Measurements from ENCODE around the gene GBA3. TPM values are rescaled to one million over a fixed set of nuclear protein-coding genes. Genes with fewer than 3 reads are reported as not detected.

The GBA3 gene
- total RNA-seq, 1 experiment from 2014 or later, result not detected

GRCh38 chr4:22689428-22689827 lies 3.3 kb upstream of the GBA3 start:
- DNase-seq (ENCODE audit: low read depth, low spot score) (no peak), ATAC-seq (no peak)
- Histone ChIP-seq H3K79me2 (ENCODE audit: insufficient read depth, low read length) (no peaks in the 10 kb centered on the region), H3K27me3 (ENCODE audit: insufficient read depth, low read length) (peaks cover 32% of the 10 kb centered on the region), H3K4me2 (ENCODE audit: low read length) (no peak overlapping the region), H4K20me1 (ENCODE audit: insufficient read depth) (no peaks in the 10 kb centered on the region), H2AFZ (ENCODE audit: low read depth, low read length, poor library complexity, severe bottlenecking) (no peak overlapping the region), H3K9me3 (ENCODE audit: control insufficient read depth in 1 of 2, insufficient read depth in 1 of 2, low read depth in 1 of 2, low read length in 2 of 2) (no peaks in the 10 kb centered on the region), H3K9ac (ENCODE audit: low read length) (no peak overlapping the region), H3K27ac (ENCODE audit: low read depth, low read length) (no peak overlapping the region), H3K4me1 (ENCODE audit: control insufficient read depth in 1 of 2, insufficient read depth in 2 of 2, low read length in 2 of 2) (no peaks in the 10 kb centered on the region), H3K4me3 (replicated peaks in 1 of 2; ENCODE audit: low read depth in 1 of 2, low read length in 2 of 2) (no peak overlapping the region), H3K9me2 (ENCODE audit: insufficient read depth) (no peaks in the 10 kb centered on the region), H3K36me3 (ENCODE audit: control insufficient read depth in 1 of 2, insufficient read depth in 2 of 2, low read length in 2 of 2) (no peaks in the 10 kb centered on the region)
- intact Hi-C loops (cut with micrococcal nuclease), result no loop called here
- RAD21 ChIA-PET (ENCODE audit: low non-redundant PET in 1 of 2, low total read pairs in 2 of 2, uncharacterized antibody in 2 of 2, unreplicated experiment in 2 of 2), result no interaction called here
- CTCF ChIA-PET, result no interaction called here
- BruUV-seq (replicated peaks), result no TSS peak
- POLR2A ChIA-PET, result no interaction called here
- TF ChIP-seq CEBPB (IDR thresholded peaks at IDR 0.05; ENCODE audit: low read depth), result no peak
- TF ChIP-seq EZH2phosphoT487 (IDR thresholded peaks at IDR 0.05; ENCODE audit: borderline replicate concordance), result no peak
- no peak for TF ChIP-seq TCF7L2 (IDR thresholded peaks at IDR 0.05; ENCODE audit: borderline replicate concordance, extremely low read depth, insufficient read depth, insufficient read length)
- TF ChIP-seq POLR2AphosphoS5 (IDR thresholded peaks at IDR 0.05; ENCODE audit: low read depth, low read length), result no peak
- no peak for TF ChIP-seq ZFX (IDR thresholded peaks at IDR 0.05)
- no peak for TF ChIP-seq EGR1 (IDR thresholded peaks at IDR 0.05; ENCODE audit: low read depth)
- TF ChIP-seq POLR2A (IDR thresholded peaks at IDR 0.05; ENCODE audit: borderline replicate concordance, extremely low read depth, insufficient read depth, insufficient read length), result no peak
- TF ChIP-seq SIN3A (IDR thresholded peaks at IDR 0.05; ENCODE audit: low read depth), result no peak
- no peak for TF ChIP-seq ZNF274 (IDR thresholded peaks at IDR 0.05; ENCODE audit: low read depth, low read length)
- no peak for TF ChIP-seq FOSL1 (IDR thresholded peaks at IDR 0.05; ENCODE audit: low read depth)
- no peak for TF ChIP-seq ATF3 (IDR thresholded peaks at IDR 0.05)
- no peak for TF ChIP-seq CBX3 (IDR thresholded peaks at IDR 0.05; ENCODE audit: low read depth)

GRCh38 chr4:22695029-22695428 lies 2.3 kb downstream of the GBA3 start:
- DNase-seq (ENCODE audit: low read depth, low spot score) (no peak), ATAC-seq (no peak)
- H2AFZ ChIP-seq (ENCODE audit: low read depth, low read length, poor library complexity, severe bottlenecking), result no peak overlapping the region
- H4K20me1 ChIP-seq (ENCODE audit: insufficient read depth), result no peaks in the 10 kb centered on the region
- POLR2A ChIA-PET, result no interaction called here
- H3K9ac ChIP-seq (ENCODE audit: low read length), result no peak overlapping the region
- H3K4me3 ChIP-seq (replicated peaks in 1 of 2; ENCODE audit: low read depth in 1 of 2, low read length in 2 of 2), result no peak overlapping the region
- BruUV-seq (replicated peaks), result no TSS peak
- TF ChIP-seq SP1 (IDR thresholded peaks at IDR 0.05; ENCODE audit: low read depth) (no peak), SRF (IDR thresholded peaks at IDR 0.05; ENCODE audit: low read depth) (no peak)
- no peak overlapping the region for H3K27ac ChIP-seq (ENCODE audit: low read depth, low read length)
- H3K4me1 ChIP-seq (ENCODE audit: control insufficient read depth in 1 of 2, insufficient read depth in 2 of 2, low read length in 2 of 2), result no peaks in the 10 kb centered on the region
- intact Hi-C loops (cut with micrococcal nuclease), result loop anchor here (10.0 kb wide), 1 partner anchor 560 kb away; no protein-coding TSS in a partner anchor
- H3K9me2 ChIP-seq (ENCODE audit: insufficient read depth), result no peaks in the 10 kb centered on the region
- peaks cover 17% of the 10 kb centered on the region; the same call in 1 of the 2 replicates for H3K27me3 ChIP-seq (ENCODE audit: insufficient read depth, low read length)
- no peaks in the 10 kb centered on the region for H3K79me2 ChIP-seq (ENCODE audit: insufficient read depth, low read length)
- no peak overlapping the region for H3K4me2 ChIP-seq (ENCODE audit: low read length)
- H3K36me3 ChIP-seq (ENCODE audit: control insufficient read depth in 1 of 2, insufficient read depth in 2 of 2, low read length in 2 of 2), result no peaks in the 10 kb centered on the region
- RAD21 ChIA-PET (ENCODE audit: low non-redundant PET in 1 of 2, low total read pairs in 2 of 2, uncharacterized antibody in 2 of 2, unreplicated experiment in 2 of 2), result no interaction called here
- no peaks in the 10 kb centered on the region for H3K9me3 ChIP-seq (ENCODE audit: control insufficient read depth in 1 of 2, insufficient read depth in 1 of 2, low read depth in 1 of 2, low read length in 2 of 2)
- CTCF ChIA-PET, result no interaction called here
